Measurements from ENCODE around the gene SCMH1. TPM values are rescaled to one million over a fixed set of nuclear protein-coding genes. Genes with fewer than 3 reads are reported as not detected.
"Not testable (repeated sequence)": the region's sequence is repeated elsewhere in the genome, so short reads cannot be mapped to it uniquely, and the experiment has no call there.

The SCMH1 gene
- total and polyA plus RNA-seq, 2 donors: 14.8 to 17.8 TPM

GRCh38 chr1:41135196-41135947 is 106.7 kb downstream of the SCMH1 start:
- Histone ChIP-seq H3K27me3 (ENCODE audit: control insufficient read depth in 2 of 2, insufficient read depth in 1 of 2, low read length in 1 of 2) (no peaks in the 10 kb centered on the region), H3K36me3 (ENCODE audit: control insufficient read depth in 2 of 2, insufficient read depth in 2 of 2, low read length in 1 of 2) (peaks cover 4 to 10% of the 10 kb centered on the region in 2 donors), H3K4me3 (ENCODE audit: low read length in 2 of 2) (no peak overlapping the region), H3K27ac (ENCODE audit: low read depth in 1 of 2, low read length in 1 of 2) (no peak overlapping the region), H3K9me3 (ENCODE audit: control insufficient read depth in 2 of 2, insufficient read depth in 1 of 2, low read length in 1 of 2) (peaks cover under 1 to 4% of the 10 kb centered on the region in 2 donors), H3K4me1 (ENCODE audit: control insufficient read depth in 2 of 2, insufficient read depth in 2 of 2, low read length in 2 of 2) (no peaks in the 10 kb centered on the region)
- no peak for DNase-seq (ENCODE audit: low read depth in 6 of 9, low spot score in 9 of 9)
- WGBS: 99% methylated on average over 1 of the region's 1 CpG

- H3K4me3 ChIP-seq (ENCODE audit: low read length in 2 of 2); H3K9me3 ChIP-seq (ENCODE audit: control insufficient read depth in 2 of 2, insufficient read depth in 1 of 2, low read length in 1 of 2); H3K36me3 ChIP-seq (ENCODE audit: control insufficient read depth in 2 of 2, insufficient read depth in 2 of 2, low read length in 1 of 2); DNase-seq (ENCODE audit: low read depth in 6 of 9, low spot score in 9 of 9); H3K27ac ChIP-seq (ENCODE audit: low read depth in 1 of 2, low read length in 1 of 2); H3K27me3 ChIP-seq (ENCODE audit: control insufficient read depth in 2 of 2, insufficient read depth in 1 of 2, low read length in 1 of 2); H3K4me1 ChIP-seq (ENCODE audit: control insufficient read depth in 2 of 2, insufficient read depth in 2 of 2, low read length in 2 of 2): not testable (repeated sequence)
- WGBS: 87% methylated on average over 2 of the region's 2 CpGs
These were observed 107.8 kb downstream of the SCMH1 start for GRCh38 chr1:41134325-41134724.

GRCh38 chr1:41122851-41123518 is 119.1 kb downstream of the SCMH1 start:
- H3K27ac ChIP-seq (ENCODE audit: low read depth in 1 of 2, low read length in 1 of 2): no peak overlapping the region
- no peaks in the 10 kb centered on the region for H3K9me3 ChIP-seq (ENCODE audit: control insufficient read depth in 2 of 2, insufficient read depth in 1 of 2, low read length in 1 of 2)
- H3K4me3 ChIP-seq (ENCODE audit: low read length in 2 of 2): no peak overlapping the region
- no peaks in the 10 kb centered on the region for H3K27me3 ChIP-seq (ENCODE audit: control insufficient read depth in 2 of 2, insufficient read depth in 1 of 2, low read length in 1 of 2)
- 96% methylated on average over 8 of the region's 8 CpGs for WGBS
- peak in 3 of 9 donors; percentile 6 to 35 (median 7) for DNase-seq (ENCODE audit: low read depth in 6 of 9, low spot score in 9 of 9)
- H3K4me1 ChIP-seq (ENCODE audit: control insufficient read depth in 2 of 2, insufficient read depth in 2 of 2, low read length in 2 of 2): no peaks in the 10 kb centered on the region
- H3K36me3 ChIP-seq (ENCODE audit: control insufficient read depth in 2 of 2, insufficient read depth in 2 of 2, low read length in 1 of 2): peaks cover 2% of the 10 kb centered on the region in 2 donors

GRCh38 chr1:41122148-41122547 is 120.0 kb downstream of the SCMH1 start:
- no peak for DNase-seq (ENCODE audit: low read depth in 6 of 9, low spot score in 9 of 9)
- H3K9me3 ChIP-seq (ENCODE audit: control insufficient read depth in 2 of 2, insufficient read depth in 1 of 2, low read length in 1 of 2): no peaks in the 10 kb centered on the region
- H3K27ac ChIP-seq (ENCODE audit: low read depth in 1 of 2, low read length in 1 of 2): no peak overlapping the region
- H3K4me1 ChIP-seq (ENCODE audit: control insufficient read depth in 2 of 2, insufficient read depth in 2 of 2, low read length in 2 of 2): no peaks in the 10 kb centered on the region
- H3K36me3 ChIP-seq (ENCODE audit: control insufficient read depth in 2 of 2, insufficient read depth in 2 of 2, low read length in 1 of 2): peaks cover 2 to 5% of the 10 kb centered on the region in 2 donors
- H3K4me3 ChIP-seq (ENCODE audit: low read length in 2 of 2): no peak overlapping the region
- H3K27me3 ChIP-seq (ENCODE audit: control insufficient read depth in 2 of 2, insufficient read depth in 1 of 2, low read length in 1 of 2): no peaks in the 10 kb centered on the region

- no peak overlapping the region for H3K4me3 ChIP-seq (ENCODE audit: low read length in 2 of 2)
- H3K36me3 ChIP-seq (ENCODE audit: control insufficient read depth in 2 of 2, insufficient read depth in 2 of 2, low read length in 1 of 2): peaks cover 0 to 10% of the 10 kb centered on the region in 2 donors
- H3K4me1 ChIP-seq (ENCODE audit: control insufficient read depth in 2 of 2, insufficient read depth in 2 of 2, low read length in 2 of 2): no peaks in the 10 kb centered on the region
- DNase-seq (ENCODE audit: low read depth in 6 of 9, low spot score in 9 of 9): no peak
- no peaks in the 10 kb centered on the region for H3K27me3 ChIP-seq (ENCODE audit: control insufficient read depth in 2 of 2, insufficient read depth in 1 of 2, low read length in 1 of 2)
- no peak overlapping the region for H3K27ac ChIP-seq (ENCODE audit: low read depth in 1 of 2, low read length in 1 of 2)
- H3K9me3 ChIP-seq (ENCODE audit: control insufficient read depth in 2 of 2, insufficient read depth in 1 of 2, low read length in 1 of 2): no peaks in the 10 kb centered on the region
These were observed 123.5 kb downstream of the SCMH1 start for GRCh38 chr1:41118645-41119044.

GRCh38 chr1:41117241-41117640 is 124.9 kb downstream of the SCMH1 start:
- DNase-seq (ENCODE audit: low read depth in 6 of 9, low spot score in 9 of 9); H3K27me3 ChIP-seq (ENCODE audit: control insufficient read depth in 2 of 2, insufficient read depth in 1 of 2, low read length in 1 of 2); H3K4me1 ChIP-seq (ENCODE audit: control insufficient read depth in 2 of 2, insufficient read depth in 2 of 2, low read length in 2 of 2); H3K4me3 ChIP-seq (ENCODE audit: low read length in 2 of 2); H3K9me3 ChIP-seq (ENCODE audit: control insufficient read depth in 2 of 2, insufficient read depth in 1 of 2, low read length in 1 of 2); H3K27ac ChIP-seq (ENCODE audit: low read depth in 1 of 2, low read length in 1 of 2): not testable (repeated sequence)
- H3K36me3 ChIP-seq (ENCODE audit: control insufficient read depth in 2 of 2, insufficient read depth in 2 of 2, low read length in 1 of 2): peaks cover 8 to 19% of the 10 kb centered on the region in 2 donors
- 87% methylated on average over 14 of the region's 15 CpGs for WGBS

GRCh38 chr1:41110736-41111135 is 131.4 kb downstream of the SCMH1 start:
- Histone ChIP-seq H3K4me1 (ENCODE audit: control insufficient read depth in 2 of 2, insufficient read depth in 2 of 2, low read length in 2 of 2) (no peaks in the 10 kb centered on the region), H3K4me3 (ENCODE audit: low read length in 2 of 2) (no peak overlapping the region), H3K27me3 (ENCODE audit: control insufficient read depth in 2 of 2, insufficient read depth in 1 of 2, low read length in 1 of 2) (no peaks in the 10 kb centered on the region), H3K36me3 (ENCODE audit: control insufficient read depth in 2 of 2, insufficient read depth in 2 of 2, low read length in 1 of 2) (peaks cover 8 to 35% of the 10 kb centered on the region in 2 donors), H3K9me3 (ENCODE audit: control insufficient read depth in 2 of 2, insufficient read depth in 1 of 2, low read length in 1 of 2) (no peaks in the 10 kb centered on the region), H3K27ac (ENCODE audit: low read depth in 1 of 2, low read length in 1 of 2) (no peak overlapping the region)
- WGBS: 98% methylated on average over 1 of the region's 1 CpG
- no peak for DNase-seq (ENCODE audit: low read depth in 6 of 9, low spot score in 9 of 9)

- no peak for DNase-seq (ENCODE audit: low read depth in 6 of 9, low spot score in 9 of 9)
- H3K4me1 ChIP-seq (ENCODE audit: control insufficient read depth in 2 of 2, insufficient read depth in 2 of 2, low read length in 2 of 2): no peaks in the 10 kb centered on the region
- no peak overlapping the region for H3K4me3 ChIP-seq (ENCODE audit: low read length in 2 of 2)
- 97% methylated on average over 1 of the region's 1 CpG for WGBS
- no peak overlapping the region for H3K27ac ChIP-seq (ENCODE audit: low read depth in 1 of 2, low read length in 1 of 2)
- H3K9me3 ChIP-seq (ENCODE audit: control insufficient read depth in 2 of 2, insufficient read depth in 1 of 2, low read length in 1 of 2): no peaks in the 10 kb centered on the region
- H3K36me3 ChIP-seq (ENCODE audit: control insufficient read depth in 2 of 2, insufficient read depth in 2 of 2, low read length in 1 of 2): peaks cover 8 to 35% of the 10 kb centered on the region in 2 donors
- no peaks in the 10 kb centered on the region for H3K27me3 ChIP-seq (ENCODE audit: control insufficient read depth in 2 of 2, insufficient read depth in 1 of 2, low read length in 1 of 2)
These were observed 131.8 kb downstream of the SCMH1 start for GRCh38 chr1:41110286-41110685.

- no peaks in the 10 kb centered on the region for H3K9me3 ChIP-seq (ENCODE audit: control insufficient read depth in 2 of 2, insufficient read depth in 1 of 2, low read length in 1 of 2)
- DNase-seq (ENCODE audit: low read depth in 6 of 9, low spot score in 9 of 9): no peak
- H3K4me1 ChIP-seq (ENCODE audit: control insufficient read depth in 2 of 2, insufficient read depth in 2 of 2, low read length in 2 of 2): no peaks in the 10 kb centered on the region
- H3K27ac ChIP-seq (ENCODE audit: low read depth in 1 of 2, low read length in 1 of 2): peak overlapping the region; percentile 56 to 84
- WGBS: 91% methylated on average over 4 of the region's 4 CpGs
- peaks cover 8 to 35% of the 10 kb centered on the region in 2 donors for H3K36me3 ChIP-seq (ENCODE audit: control insufficient read depth in 2 of 2, insufficient read depth in 2 of 2, low read length in 1 of 2)
- no peaks in the 10 kb centered on the region for H3K27me3 ChIP-seq (ENCODE audit: control insufficient read depth in 2 of 2, insufficient read depth in 1 of 2, low read length in 1 of 2)
- no peak overlapping the region for H3K4me3 ChIP-seq (ENCODE audit: low read length in 2 of 2)
These were observed 132.6 kb downstream of the SCMH1 start for GRCh38 chr1:41109310-41110197.

Data from thymus (tissue), 11 donors.